ENCODE measurements around the gene SMC1B.
"Not testable (repeated sequence)": the region's sequence is repeated elsewhere in the genome, so short reads cannot be mapped to it uniquely, and the experiment has no call there.

SMC1B gene

GRCh38 chr22:45424241-45424731 lies 10.9 kb upstream of the SMC1B start:
- in situ Hi-C loops (cut with MboI; ENCODE audit: low sequenced_read_pairs), result loop anchor here (10.0 kb wide), 1 partner anchor 159 kb away; no protein-coding TSS in a partner anchor

GRCh38 chr22:45423524-45423923 lies 10.1 kb upstream of the SMC1B start:
- in situ Hi-C loops (cut with MboI; ENCODE audit: low sequenced_read_pairs), result loop anchor here (10.0 kb wide), 1 partner anchor 159 kb away; no protein-coding TSS in a partner anchor

DNA sequence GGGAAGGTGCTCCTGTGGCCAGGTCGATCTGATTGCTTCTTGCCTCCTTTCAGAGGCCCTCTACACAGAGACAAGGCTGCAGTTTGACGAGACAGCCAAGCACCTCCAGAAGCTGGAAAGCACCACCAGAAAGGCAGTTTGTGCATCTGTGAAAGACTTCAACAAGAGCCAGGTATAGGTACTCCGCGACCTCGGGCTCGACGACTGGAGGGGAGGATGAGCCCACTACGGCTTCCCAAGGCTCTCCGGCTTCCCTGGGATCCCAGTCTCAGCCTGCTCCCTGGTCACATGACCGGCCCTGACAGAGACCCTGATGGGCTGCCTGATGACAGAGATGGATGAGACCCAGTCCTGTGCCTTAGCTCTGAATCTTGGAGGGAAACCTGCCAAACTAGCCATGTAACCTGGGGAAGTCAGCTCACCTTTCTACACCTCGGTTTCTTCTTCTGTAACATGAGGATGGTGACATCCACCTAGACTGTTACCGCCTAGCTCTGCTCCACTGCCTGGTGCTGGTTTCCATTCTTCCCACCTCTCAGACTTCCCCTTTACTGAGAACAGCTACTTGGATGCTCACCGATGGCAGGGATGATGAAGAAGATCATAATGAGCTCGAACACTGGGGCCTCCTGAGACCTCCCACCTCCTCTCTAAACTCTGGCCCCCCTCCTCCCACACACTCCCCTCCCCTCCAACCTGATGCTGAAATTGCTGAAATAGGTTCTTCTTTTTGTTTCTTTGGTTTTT lies 9.0 kb upstream of the SMC1B start:
- in situ Hi-C loops (cut with MboI; ENCODE audit: low sequenced_read_pairs), result loop anchor here (10.0 kb wide), 1 partner anchor 158 kb away; no protein-coding TSS in a partner anchor

DNA sequence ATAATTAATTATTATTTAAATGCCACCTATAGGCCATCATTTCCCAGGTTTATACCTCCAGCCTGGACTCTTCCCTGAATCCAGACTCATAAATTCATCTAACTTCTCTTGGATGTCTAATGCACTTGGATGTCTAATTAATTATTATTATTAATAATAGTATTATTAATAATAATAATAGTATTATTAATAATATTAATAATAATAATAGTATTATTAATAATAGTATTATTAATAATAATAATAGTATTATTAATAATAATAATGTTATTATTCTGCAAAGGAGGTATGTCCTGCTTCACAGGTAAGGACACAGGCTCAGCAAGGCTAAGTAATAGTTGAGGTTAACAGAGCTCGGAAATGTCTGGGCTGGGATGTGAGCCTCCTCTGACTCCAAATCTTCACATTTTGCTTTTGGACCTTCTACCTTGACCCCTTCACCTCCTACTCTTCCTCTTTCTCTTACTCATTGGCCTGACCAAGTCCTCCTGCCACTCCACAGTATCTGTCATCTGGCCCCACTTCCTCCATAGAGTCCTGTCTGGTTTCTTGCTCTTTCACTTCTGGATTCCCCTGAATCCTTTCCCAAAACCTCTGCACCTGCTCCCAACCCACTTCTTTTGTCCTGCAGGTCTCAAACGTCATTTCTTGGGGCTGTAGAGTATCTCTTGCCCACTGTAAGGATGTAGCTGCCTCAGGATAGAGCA lies 8.1 kb upstream of the SMC1B start:
- in situ Hi-C loops (cut with MboI; ENCODE audit: low sequenced_read_pairs), result loop anchor here (10.0 kb wide), 1 partner anchor 157 kb away; no protein-coding TSS in a partner anchor

DNA sequence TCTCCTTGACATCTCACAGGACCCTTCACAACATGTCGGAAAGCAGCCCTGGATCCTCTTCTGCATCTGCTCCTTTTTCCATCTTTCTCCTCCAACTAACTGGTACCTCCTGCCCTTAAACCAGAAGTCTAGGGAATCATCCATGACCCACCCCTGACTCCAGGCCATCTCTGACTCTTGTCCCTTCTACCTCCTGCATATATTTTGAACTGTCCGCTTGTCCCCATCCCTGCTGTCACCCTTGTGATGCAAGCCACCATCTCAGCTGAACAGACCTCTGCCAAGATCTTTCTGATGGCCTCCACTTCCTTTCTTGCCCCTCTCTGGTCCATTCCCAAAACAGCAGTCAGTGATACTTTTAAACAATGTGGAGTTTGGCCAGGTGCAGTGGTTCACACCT lies 7.1 kb upstream of the SMC1B start:
- in situ Hi-C loops (cut with MboI; ENCODE audit: low sequenced_read_pairs), result loop anchor here (10.0 kb wide), 1 partner anchor 156 kb away; no protein-coding TSS in a partner anchor

- in situ Hi-C loops (cut with MboI; ENCODE audit: low sequenced_read_pairs), result loop anchor here (10.0 kb wide), 1 partner anchor 155 kb away; no protein-coding TSS in a partner anchor
These were observed 6.6 kb upstream of the SMC1B start for GRCh38 chr22:45420011-45420410.

DNA sequence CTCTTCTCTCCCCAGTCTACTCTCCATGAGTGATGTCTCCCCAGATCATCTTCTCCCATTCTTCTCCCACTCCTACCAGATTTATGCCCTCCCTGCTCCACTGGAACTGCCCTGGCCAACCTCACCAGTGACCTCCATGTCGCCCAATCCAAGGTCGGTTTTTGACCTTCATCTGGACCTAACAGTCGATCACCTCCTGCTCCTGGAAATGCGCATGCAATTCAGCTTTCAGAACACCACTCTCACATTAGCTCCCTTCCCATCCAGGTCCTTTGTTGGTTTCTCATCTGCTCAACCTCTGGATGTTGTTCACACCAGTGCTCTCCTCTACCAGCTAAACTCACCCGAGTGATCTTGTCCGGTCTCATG lies 5.4 kb upstream of the SMC1B start:
- in situ Hi-C loops (cut with MboI; ENCODE audit: low sequenced_read_pairs), result no loop called here

DNA sequence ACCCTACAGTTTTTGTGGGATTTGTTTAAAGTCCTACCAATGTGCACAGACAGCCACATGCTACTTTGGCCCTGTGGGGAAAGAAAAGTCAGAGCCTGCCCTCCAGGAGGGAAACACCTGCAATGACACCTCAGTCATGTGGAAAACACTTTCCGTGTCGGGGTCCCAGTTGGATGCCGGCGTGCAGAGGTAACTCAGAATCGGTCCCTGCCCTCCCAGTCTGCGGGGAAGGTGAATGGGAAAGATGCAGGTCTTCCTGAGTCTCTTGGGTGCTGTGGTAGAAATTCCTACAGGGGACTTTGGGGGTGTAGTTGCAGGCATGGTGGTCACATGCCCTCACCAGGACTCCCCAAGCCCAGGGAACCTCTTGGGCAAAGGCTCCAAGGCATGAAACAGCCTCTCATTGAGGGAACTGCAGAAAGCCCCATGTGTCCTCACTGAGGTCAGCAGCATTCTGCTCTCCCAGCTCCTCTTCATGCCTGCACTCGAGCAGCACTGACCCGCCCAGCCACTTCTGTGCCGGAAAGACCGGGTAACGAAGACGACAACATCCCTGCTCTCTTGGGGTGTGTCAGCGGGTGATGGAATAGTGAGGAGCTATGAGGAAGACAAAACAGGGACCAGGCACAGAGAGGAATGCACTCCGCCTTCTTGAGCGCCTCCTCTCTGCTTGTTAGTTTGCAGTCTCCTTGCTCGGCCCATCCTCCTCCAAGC lies 4.8 kb upstream of the SMC1B start:
- in situ Hi-C loops (cut with MboI; ENCODE audit: low sequenced_read_pairs), result no loop called here

DNA sequence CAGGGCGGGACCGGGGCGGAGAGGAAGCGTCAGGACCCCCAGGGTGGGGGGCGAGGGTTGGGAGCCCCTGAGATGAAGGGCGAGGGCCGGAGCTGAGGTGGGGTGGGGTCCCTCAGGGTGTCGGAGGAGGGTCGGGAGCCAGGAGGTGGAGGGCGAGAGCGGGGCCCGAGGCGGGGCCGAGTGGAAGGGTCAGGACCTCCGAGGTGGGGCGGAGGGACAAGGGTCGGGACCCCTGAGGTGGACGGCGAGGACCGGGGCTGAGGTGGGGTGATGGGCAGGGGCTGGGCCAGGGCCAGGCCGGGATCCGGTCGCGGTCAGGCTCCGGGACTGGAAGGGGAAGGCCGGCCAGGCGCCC lies 409 bp downstream of the SMC1B start:
- in situ Hi-C loops (cut with MboI; ENCODE audit: low sequenced_read_pairs), result no loop called here

GRCh38 chr22:45407793-45408192 lies 5.6 kb downstream of the SMC1B start:
- in situ Hi-C loops (cut with MboI; ENCODE audit: low sequenced_read_pairs), result no loop called here

GRCh38 chr22:45402466-45402985 lies 10.9 kb downstream of the SMC1B start:
- in situ Hi-C loops (cut with MboI; ENCODE audit: low sequenced_read_pairs), result no loop called here

GRCh38 chr22:45399712-45400445 lies 13.5 kb downstream of the SMC1B start:
- in situ Hi-C loops (cut with MboI; ENCODE audit: low sequenced_read_pairs), result no loop called here

DNA sequence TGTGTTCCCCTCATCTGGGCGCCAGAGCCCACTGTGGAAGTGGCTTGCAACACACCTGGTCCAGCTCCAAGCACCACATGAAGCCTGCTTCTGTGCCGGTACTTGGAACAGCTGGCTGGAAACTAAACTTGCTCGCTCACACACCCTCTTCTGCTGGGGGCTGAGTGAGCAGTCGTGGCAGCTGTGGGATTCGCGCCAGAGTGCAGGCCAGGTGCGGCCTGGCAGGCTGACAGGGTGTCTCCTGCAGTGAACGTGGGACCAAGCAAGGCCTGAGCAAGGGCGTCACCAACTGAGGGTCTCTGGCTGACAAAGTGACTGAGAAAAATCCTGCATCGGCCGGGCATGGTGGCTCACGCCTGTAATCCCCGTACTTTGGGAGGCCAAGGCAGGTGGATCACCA lies 15.2 kb downstream of the SMC1B start:
- in situ Hi-C loops (cut with MboI; ENCODE audit: low sequenced_read_pairs), result no loop called here

GRCh38 chr22:45397806-45398205 lies 15.6 kb downstream of the SMC1B start:
- in situ Hi-C loops (cut with MboI; ENCODE audit: low sequenced_read_pairs), result no loop called here

DNA sequence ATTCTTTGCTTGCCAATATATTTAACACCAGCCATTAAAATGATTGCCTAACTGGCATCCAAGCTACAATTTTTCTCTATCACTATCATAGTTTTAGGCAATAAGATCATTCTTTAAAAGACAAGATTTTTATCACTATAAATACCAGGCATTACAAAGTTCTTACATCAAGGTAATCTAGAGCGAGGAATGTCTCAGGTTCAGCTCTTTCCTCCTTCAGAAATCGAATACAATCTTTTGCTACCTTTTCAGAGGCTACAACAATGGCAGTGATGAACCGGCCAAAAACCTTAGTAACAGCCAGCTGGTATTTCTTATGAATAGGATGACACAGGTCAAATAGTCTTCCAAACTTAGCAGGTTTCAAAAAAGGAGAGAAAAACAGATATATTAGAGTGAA lies 23.9 kb downstream of the SMC1B start:
- in situ Hi-C loops (cut with MboI; ENCODE audit: low sequenced_read_pairs), result no loop called here

- in situ Hi-C loops (cut with MboI; ENCODE audit: low sequenced_read_pairs), result no loop called here
These were observed 32.1 kb downstream of the SMC1B start for GRCh38 chr22:45381348-45381747.

- in situ Hi-C loops (cut with MboI; ENCODE audit: low sequenced_read_pairs), result no loop called here
These were observed 36.7 kb downstream of the SMC1B start for GRCh38 chr22:45376703-45377102.

DNA sequence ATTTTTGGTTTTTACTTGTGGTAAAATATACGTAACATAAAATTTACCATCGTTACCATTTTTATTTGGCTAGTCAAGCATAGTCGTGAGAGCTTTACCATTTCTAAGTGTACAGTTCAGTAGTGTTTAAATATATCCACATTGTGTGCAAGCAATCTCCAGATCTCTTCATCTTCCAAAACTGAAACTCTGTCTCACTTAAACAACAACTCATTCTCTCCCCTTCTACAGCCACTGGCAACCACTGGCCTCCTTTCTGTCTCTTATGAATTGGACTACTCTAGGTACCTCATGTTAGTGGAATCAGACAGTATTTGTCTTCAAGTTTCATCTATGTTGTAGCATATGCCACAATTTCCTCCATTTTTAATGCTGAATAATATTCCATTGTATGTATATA lies 37.4 kb downstream of the SMC1B start:
- in situ Hi-C loops (cut with MboI; ENCODE audit: low sequenced_read_pairs), result no loop called here

DNA sequence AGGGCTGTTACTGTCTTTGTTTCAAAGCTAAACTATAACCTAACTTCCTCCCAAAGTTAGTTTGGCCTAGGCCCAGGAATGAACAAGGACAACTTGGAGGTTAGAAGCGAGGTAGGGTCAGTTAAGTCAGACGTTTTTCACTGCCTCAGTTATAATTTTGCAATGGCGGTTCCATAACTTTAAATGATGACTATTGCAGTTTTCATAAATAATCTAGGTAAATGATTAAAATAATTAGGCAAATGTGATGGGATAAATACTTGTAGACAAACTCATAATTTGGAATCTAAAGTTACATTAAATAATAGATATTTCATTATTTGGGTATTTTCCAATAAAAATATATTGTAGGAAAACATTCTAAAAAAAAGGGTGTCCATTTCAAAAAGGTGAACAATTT lies 39.8 kb downstream of the SMC1B start:
- in situ Hi-C loops (cut with MboI; ENCODE audit: low sequenced_read_pairs), result not testable (repeated sequence)

DNA sequence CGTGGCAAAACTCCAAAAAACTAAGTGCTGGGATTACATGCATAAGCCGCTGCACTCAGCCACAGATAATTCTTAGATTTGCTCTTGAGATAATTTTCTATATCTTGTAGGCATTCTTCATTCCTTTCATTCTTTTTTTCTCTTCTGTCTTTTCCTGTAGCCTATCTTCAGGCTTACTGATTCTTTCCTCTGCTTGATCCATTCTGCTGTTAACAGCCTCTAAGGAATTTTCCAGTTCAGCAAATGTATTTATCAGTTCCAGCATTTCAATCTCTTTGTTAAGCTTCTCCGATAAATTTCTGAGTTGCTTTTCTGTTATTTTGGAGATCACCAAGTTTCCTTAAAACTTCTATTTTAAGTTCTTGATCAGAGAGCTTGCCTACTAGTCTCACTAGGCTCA lies 46.7 kb downstream of the SMC1B start:
- in situ Hi-C loops (cut with MboI; ENCODE audit: low sequenced_read_pairs), result no loop called here

- in situ Hi-C loops (cut with MboI; ENCODE audit: low sequenced_read_pairs), result no loop called here
These were observed 53.8 kb downstream of the SMC1B start for GRCh38 chr22:45359627-45360026.
